Measurements from ENCODE around the gene SLC30A9.

SLC30A9 gene

DNA sequence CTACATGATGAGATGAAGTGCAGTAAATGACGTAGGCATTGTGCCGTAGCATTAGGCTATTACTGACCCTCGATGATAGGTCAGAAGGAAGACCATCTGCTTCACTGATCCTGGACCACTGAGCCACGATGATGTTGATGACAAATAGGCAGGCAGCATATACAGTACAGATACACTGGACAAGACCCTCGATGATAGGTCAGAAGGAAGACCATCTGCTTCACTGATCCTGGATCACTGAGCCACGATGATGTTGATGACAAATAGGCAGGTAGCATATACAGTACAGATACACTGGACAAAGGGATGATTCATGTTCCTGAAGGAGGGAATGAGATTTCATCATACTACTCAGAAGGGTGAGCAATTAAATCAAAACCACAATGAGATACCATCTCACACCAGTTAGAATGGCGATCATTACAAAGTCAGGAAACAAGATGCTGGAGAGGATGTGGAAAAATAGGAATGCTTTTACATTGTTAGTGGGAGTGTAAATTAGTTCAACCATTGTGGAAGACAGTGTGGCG lies 111.2 kb downstream of the SLC30A9 start:
- no peak overlapping the region for H3K27ac Mint-ChIP-seq
- H3K9me3 Mint-ChIP-seq, result no peaks in the 10 kb centered on the region
- peaks cover 4% of the 10 kb centered on the region for H3K27me3 Mint-ChIP-seq (ENCODE audit: low read depth, poor library complexity)
- H3K36me3 Mint-ChIP-seq (ENCODE audit: low read depth), result no peaks in the 10 kb centered on the region
- H3K4me3 Mint-ChIP-seq, result no peak overlapping the region
- no peaks in the 10 kb centered on the region for H3K4me1 Mint-ChIP-seq
- DNase-seq, result no peak
- TF ChIP-seq, protein P1, sequence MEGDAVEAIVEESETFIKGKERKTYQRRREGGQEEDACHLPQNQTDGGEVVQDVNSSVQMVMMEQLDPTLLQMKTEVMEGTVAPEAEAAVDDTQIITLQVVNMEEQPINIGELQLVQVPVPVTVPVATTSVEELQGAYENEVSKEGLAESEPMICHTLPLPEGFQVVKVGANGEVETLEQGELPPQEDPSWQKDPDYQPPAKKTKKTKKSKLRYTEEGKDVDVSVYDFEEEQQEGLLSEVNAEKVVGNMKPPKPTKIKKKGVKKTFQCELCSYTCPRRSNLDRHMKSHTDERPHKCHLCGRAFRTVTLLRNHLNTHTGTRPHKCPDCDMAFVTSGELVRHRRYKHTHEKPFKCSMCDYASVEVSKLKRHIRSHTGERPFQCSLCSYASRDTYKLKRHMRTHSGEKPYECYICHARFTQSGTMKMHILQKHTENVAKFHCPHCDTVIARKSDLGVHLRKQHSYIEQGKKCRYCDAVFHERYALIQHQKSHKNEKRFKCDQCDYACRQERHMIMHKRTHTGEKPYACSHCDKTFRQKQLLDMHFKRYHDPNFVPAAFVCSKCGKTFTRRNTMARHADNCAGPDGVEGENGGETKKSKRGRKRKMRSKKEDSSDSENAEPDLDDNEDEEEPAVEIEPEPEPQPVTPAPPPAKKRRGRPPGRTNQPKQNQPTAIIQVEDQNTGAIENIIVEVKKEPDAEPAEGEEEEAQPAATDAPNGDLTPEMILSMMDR (IDR thresholded peaks at IDR 0.05), result no peak

DNA sequence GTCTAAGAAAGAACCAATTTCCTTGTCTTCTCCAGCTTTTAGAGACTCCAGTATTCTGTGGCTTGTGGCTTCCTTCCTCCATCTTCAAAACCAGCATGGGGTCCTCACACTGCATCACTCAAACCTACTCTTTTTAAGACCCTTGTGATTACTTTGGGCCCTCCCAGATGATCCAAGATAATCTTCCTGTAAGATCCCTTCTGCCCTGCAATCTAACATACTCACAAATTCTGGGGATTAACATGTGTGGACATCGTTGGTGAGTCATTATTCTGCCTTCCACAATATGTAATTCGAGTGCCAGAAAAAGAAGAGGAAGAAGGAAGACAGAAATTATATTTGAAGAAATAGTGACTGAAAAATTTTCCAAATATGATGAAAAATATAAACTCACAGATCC lies 114.2 kb downstream of the SLC30A9 start:
- TF ChIP-seq, protein P1 (IDR thresholded peaks at IDR 0.05), result no peak
- Mint-ChIP-seq H3K4me3 (no peak overlapping the region), H3K27me3 (ENCODE audit: low read depth, poor library complexity) (peaks cover 4% of the 10 kb centered on the region), H3K27ac (no peak overlapping the region), H3K9me3 (no peaks in the 10 kb centered on the region), H3K36me3 (ENCODE audit: low read depth) (no peaks in the 10 kb centered on the region), H3K4me1 (no peaks in the 10 kb centered on the region)
- no peak for DNase-seq

DNA sequence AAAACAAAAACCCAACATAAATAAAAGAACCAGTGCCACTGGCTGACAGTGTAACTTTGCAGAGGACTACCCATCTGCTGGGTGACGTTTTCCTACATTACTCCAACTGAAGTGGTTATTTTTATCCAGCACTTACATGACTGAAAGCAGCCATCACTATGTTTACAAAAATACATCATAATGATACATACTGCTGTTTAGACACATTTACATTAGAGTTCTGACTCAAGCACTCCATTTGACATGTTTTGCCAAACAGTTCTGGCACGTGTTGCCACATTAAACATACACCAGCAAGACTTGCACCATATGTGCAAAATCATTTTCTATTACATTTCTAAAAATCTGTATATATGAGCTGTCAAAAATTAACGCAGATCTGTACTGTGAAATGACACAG lies 122.5 kb downstream of the SLC30A9 start:
- no peaks in the 10 kb centered on the region for H3K9me3 Mint-ChIP-seq
- TF ChIP-seq, protein P1 (IDR thresholded peaks at IDR 0.05), result no peak
- no peaks in the 10 kb centered on the region for H3K36me3 Mint-ChIP-seq (ENCODE audit: low read depth)
- peaks cover 17% of the 10 kb centered on the region for H3K27me3 Mint-ChIP-seq (ENCODE audit: low read depth, poor library complexity)
- H3K27ac Mint-ChIP-seq, result no peak overlapping the region
- no peaks in the 10 kb centered on the region for H3K4me1 Mint-ChIP-seq
- no peak for DNase-seq
- no peak overlapping the region for H3K4me3 Mint-ChIP-seq

DNA sequence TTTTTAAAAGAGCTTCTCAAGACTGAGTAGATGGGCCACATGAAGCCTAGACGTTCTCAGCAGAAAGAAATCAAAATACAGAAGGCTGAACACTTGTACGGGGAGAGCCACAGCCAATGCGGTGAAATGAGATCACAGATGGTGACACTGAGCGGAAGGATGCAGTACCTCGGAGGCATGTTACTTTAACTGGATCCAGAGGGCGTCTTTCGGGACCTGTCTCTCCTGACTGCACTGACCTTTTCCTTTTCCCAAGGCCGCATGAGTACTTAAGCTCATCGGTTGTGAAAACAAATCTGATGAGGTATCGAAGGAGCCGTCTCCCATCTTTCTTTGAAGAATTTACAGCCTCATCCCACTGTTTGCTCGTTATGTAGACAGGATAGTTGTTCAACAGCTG lies 129.6 kb downstream of the SLC30A9 start:
- H3K9me3 Mint-ChIP-seq, result no peaks in the 10 kb centered on the region
- TF ChIP-seq, protein P1 (IDR thresholded peaks at IDR 0.05), result no peak
- peaks cover 18% of the 10 kb centered on the region for H3K27me3 Mint-ChIP-seq (ENCODE audit: low read depth, poor library complexity)
- H3K4me1 Mint-ChIP-seq, result peaks cover 23% of the 10 kb centered on the region
- H3K4me3 Mint-ChIP-seq, result no peak overlapping the region
- no peak overlapping the region for H3K27ac Mint-ChIP-seq
- no peaks in the 10 kb centered on the region for H3K36me3 Mint-ChIP-seq (ENCODE audit: low read depth)
- DNase-seq, result no peak

DNA sequence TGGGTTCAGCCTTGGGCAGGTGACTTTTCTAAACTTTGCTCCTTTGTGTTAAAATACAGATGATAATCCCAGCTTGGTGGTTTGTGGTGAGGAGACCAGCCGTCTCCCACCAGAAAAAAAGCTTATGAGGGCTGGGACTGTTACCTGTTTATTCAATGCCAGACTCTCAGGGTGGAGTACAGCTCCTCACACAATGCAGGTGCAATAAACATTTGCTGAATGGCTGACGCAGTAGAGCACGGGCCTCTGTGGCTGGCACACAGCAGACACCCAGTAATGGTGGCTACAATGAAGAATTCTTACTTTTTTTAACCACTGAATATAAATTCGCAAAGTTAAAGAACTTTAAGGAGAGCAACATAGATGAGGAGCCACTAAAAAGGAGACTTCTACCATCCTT lies 131.9 kb downstream of the SLC30A9 start:
- Mint-ChIP-seq H3K4me1 (peaks cover 23% of the 10 kb centered on the region), H3K4me3 (no peak overlapping the region), H3K27ac (no peak overlapping the region), H3K27me3 (ENCODE audit: low read depth, poor library complexity) (peaks cover 15% of the 10 kb centered on the region), H3K9me3 (no peaks in the 10 kb centered on the region), H3K36me3 (ENCODE audit: low read depth) (no peaks in the 10 kb centered on the region)
- DNase-seq, result no peak
- TF ChIP-seq, protein P1 (IDR thresholded peaks at IDR 0.05), result no peak

DNA sequence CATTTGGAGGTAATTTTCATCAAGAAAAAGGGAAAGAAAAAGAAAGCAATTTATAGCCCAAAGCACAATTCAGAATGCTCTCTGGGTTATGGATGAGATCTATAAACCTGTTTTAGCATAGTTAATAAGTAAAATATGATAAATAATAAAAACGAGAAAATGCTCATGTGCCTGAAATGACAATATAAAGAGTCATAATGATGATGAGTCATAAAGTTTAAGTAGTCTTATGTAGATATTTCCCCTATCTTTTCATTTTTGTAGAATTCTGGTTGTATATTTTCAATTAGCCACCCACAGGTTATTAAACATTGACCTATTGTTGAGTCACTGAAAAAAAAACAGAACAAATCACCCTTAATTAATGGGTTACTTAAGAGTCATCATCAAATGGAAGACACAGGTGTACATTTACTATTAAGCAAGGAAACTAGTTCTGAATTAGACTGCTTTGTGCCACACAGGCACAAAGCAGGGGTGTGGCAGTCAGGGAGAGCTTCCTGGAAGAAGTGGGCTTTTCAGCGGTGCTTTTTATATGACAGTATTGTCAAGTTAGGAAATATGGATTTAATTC lies 132.8 kb downstream of the SLC30A9 start:
- Mint-ChIP-seq H3K36me3 (ENCODE audit: low read depth) (no peaks in the 10 kb centered on the region), H3K4me3 (no peak overlapping the region), H3K4me1 (peaks cover 23% of the 10 kb centered on the region), H3K9me3 (no peaks in the 10 kb centered on the region), H3K27ac (no peak overlapping the region), H3K27me3 (ENCODE audit: low read depth, poor library complexity) (peaks cover 13% of the 10 kb centered on the region)
- DNase-seq, result no peak
- TF ChIP-seq, protein P1 (IDR thresholded peaks at IDR 0.05), result no peak

All from nephron progenitor cell (in vitro differentiated cells).